NCI-H446 (cell line): Measurements from ENCODE around the gene MRGPRG.
"Not testable (repeated sequence)": the region's sequence is repeated elsewhere in the genome, so short reads cannot be mapped to it uniquely, and the experiment has no call there.

Experiments used
- DNase-seq, 2 experiments: peaks; one replicate each; lab custom pipeline; 2025; lab: John Stamatoyannopoulos, UW

The MRGPRG gene

DNA sequence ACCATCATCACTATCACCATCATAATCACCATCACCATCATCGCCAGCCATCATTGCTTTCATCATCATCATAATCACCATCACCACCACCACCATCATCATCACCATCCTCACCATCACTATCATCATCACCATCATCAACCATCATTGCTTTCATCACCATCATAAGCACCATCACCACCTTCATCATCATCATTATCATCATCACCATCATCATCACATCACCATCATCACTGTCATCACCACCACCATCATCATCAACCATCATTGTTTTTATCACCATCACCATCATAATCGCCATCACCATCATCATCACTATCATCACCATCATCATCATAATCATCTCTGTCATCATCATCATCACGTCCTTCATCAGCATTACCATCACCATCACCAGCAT, 44.2 kb downstream of the MRGPRG start:
- no peak for DNase-seq

DNA sequence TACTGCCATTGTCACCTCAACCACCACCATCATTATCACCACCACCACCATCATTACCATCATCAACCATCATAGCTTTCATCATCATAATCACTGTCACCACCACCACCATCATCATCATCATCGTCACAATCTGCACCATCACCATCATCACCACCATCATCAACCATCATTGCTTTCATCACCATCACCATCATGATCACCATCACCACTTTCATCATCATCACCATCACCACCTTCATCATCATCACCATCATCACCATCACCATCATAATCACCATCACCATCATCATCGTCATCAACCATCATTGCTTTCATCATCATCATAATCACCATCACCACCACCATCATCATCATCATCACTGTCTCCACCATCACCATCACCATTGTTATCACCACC, 44.8 kb downstream of the MRGPRG start:
- DNase-seq = no peak

DNA sequence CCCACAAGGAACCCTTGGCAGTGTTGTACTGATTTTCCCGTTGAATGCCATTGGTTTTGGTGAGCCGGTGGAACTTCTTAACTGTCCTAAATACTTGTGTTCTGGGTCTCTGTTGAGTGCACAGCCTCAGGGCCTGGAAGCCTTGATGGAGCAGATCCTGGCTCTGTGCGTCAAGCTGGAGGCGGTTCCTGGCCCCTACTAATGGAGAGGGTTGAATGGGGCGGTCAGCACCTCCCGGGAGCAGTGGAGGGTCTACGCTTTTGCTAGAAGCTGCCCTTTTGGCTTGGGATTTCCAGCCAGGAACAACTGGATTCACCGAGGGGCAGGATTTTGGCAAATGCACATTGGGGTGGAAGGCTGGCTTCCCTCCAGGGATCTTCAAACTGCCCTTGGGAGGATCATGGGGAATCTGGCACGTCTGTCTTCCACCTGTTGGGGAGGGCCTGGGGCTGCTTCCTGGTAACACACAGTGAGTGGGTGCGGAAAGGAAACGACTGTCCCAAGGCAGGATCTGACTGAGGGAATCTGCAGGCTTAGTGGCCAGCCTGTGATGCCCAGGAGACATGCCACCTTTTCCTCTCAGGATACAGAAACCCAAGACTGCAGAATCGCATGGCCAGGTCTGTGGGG, 46.6 kb downstream of the MRGPRG start:
- DNase-seq = no peak

DNA sequence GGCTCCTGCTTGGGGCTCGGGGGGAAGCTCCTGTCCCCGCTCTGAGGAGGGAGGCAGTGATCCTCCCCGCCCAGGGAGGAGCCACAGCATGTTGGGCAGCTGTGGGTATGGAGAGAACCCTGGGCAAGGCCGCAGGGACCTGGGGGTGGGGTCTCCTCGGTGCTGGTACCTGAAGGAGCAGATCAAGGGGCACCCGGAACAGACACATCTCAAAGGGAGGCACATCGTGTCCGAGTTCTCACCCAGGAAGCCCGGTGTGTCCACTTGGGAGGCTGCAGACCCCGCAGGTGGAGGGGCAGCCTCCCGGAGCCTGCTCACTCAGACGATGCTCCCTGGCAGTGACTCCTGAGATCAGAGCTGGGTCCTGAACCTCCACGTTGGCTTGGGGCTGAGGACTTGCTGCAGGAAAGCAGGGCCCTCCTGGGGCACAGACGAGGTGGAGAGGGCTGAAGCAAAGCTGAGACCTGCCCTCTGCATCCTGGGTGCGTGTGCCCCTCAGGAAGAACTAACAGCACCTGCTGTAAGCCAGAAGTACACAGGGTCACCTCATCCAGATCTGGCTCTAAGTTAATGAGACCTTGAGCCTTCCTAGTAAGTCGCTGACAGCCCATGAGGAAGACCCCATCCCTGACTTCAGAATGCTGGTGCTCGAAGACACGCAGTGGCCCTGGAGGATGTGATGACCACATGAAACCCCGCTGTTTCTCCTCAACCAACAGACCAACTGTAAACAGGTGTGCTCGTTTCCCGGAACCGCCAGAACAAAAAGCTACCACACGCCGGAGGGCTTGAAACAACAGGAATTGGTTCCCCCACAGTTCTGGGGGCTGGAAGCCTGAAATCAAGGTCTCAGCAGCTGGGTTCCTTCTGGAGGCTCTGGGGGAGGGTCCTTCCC, 47.6 kb downstream of the MRGPRG start:
- DNase-seq = no peak

DNA sequence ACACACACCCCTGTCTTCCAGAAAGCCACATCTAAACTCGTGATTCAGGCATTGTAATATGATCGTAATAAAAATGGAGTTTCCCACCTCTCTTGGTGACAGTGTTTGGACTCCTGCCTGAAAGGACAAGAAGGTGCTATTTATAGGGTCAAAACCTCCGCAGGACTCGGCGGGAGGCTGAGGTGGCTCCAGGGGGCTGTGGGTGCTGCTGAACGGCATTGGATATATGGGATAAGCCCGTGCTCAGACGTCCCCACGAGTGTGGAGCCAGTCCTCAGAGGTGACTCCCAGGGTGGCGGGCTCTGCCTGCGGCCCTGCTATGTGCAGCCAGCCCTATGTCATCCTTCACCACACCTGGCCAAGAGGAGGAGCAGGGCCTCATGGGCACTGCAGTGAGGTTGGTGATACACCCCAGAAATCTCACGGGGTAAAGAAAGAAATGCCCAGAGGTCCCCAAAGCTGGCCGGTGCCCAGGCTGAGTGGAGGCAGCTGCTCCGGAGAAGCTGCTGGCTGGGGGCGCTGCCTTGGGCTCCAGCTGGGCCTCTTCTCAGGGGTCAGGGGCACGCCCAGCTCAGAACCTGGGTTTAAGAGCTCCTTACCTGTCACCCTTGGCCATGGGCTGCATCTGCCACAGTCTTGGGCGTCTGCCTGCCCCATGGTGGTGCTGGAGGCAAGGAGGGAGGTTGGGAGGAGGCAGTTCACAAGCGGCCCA, 48.4 kb downstream of the MRGPRG start:
- DNase-seq = no peak

DNA sequence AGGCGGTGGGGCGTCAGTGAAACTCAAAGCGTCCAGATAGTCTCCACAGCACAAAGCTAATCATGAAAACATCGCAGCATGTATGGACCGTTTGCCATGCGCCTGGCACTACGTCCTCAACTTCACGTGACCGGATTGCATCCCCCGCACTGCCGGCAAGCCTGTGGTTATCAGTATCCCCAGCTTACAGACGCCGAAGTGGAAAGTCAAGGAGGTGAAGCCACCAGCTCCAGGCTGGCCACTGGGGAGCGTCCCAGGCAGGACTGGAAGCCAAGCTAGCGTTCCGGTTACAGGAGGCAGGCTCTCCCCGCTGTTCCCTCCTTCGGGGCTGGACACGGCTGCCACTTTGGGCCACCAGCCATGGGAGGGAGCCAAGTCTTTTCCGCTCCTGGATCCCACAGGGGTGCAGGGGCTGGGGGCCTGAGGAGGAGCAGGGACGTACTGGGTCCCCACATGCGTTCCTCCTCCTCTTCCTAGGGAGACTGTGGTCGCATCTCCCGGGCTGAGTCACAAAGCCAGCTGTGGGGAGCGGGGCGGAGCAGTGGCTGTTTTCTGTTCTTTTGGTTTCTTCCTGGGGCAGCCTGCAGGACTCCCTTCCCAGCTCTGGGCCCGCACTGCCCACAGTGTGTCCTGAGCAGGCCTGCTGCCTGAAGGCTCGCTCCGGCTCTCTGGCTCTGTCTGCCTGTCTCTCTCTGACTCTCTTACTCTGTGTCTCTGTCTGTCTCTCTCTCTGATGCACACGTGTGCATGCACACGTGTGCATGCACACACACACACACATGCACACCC, 49.2 kb downstream of the MRGPRG start:
- DNase-seq = no peak

DNA sequence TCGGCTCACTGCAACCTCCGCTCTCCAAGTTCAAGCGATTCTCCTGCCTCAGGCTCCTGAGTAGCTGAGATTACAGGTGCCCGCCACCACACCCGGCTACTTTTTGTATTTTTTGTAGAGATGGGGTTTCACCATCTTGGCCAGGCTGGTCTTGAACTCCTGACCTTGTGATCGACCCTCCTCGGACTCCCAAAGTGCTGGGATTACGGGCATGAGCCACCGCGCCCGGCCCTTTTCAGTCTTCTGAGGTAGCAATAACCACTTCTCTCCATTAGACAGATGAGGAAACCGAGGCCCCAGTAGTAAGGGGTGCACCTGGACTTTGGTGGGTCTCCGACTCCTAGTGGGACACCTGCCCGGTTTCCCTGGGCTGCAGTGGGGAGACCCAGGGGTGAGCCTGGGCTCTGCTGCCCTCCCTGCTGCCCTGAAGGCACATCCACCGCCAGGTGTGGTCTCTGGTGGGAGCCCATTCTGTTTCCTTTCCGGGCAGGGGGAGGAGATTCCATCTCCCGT, 49.8 kb downstream of the MRGPRG start:
- DNase-seq = not testable (repeated sequence)
